HFF-Myc (cell line): ENCODE results near the gene MGST2.

Experiments
- DNase-seq: peaks from one replicate; pipeline ENCODE4 v3.0.0-alpha.2; 2011; ENCODE audit warnings: low read depth; ENCODE audit errors: extremely low read depth
- H3K4me3 ChIP-seq: replicated peaks from 2 replicates; pipeline ENCODE4 v1.5.1; 2011; ENCODE audit warnings: low read depth, mild to moderate bottlenecking, control low read depth, low read length
- TF ChIP-seq, protein P1 (sequence below): IDR thresholded peaks from 2 replicates; pipeline ENCODE4 v1.5.1; 2012; ENCODE audit warnings: mild to moderate bottlenecking, low read depth, low read length, control low read depth; ENCODE audit errors: missing control alignments

MGST2 gene

DNA sequence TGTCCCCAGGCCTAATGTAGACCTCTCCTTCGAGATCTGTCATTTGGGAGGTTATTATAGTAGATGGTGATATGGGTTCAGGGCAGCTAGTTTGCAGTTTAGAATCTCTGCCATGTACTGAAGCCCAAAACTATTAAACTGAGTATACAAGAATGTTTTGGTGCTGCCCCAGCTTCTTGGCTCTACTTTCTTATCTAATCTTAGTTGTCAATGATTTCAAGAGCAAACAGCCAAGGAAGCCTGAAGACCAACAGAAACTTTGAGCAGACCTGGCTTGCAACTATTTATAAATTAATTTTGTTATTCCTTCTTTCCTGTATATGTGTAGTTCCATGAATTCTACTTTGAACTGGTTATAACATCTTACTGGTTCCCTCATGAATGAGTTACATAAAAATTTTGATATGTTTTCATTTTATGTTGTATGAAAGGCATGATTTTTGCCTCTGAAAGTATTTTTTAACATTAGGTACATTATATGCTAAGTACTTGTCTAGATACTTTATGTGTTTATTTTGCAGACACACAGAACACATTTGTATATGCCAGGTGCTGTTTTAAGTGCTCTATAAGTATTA, 2.0 kb upstream of the MGST2 start:
- TF ChIP-seq, protein P1, sequence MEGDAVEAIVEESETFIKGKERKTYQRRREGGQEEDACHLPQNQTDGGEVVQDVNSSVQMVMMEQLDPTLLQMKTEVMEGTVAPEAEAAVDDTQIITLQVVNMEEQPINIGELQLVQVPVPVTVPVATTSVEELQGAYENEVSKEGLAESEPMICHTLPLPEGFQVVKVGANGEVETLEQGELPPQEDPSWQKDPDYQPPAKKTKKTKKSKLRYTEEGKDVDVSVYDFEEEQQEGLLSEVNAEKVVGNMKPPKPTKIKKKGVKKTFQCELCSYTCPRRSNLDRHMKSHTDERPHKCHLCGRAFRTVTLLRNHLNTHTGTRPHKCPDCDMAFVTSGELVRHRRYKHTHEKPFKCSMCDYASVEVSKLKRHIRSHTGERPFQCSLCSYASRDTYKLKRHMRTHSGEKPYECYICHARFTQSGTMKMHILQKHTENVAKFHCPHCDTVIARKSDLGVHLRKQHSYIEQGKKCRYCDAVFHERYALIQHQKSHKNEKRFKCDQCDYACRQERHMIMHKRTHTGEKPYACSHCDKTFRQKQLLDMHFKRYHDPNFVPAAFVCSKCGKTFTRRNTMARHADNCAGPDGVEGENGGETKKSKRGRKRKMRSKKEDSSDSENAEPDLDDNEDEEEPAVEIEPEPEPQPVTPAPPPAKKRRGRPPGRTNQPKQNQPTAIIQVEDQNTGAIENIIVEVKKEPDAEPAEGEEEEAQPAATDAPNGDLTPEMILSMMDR = no peak
- no peak overlapping the region for H3K4me3 ChIP-seq
- DNase-seq = no peak

DNA sequence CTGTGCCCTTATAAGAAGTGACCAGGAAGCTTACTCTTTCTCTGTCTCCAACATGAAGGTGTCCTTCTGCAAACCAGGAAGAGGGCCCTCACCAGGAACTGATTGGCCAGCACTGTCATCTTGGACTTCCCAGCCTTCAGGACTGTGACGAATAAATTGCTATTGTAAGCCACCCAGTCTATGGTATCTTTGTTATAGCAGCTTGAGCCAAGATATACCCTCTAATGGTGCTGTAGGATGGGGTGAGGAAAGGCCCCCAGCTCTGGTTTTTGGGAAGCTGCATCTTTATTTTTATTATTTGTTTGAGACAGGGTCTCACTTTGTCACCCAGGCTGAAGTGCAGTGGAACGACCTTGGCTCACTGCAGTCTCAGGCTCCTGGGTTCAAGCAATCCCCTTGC, 1.2 kb upstream of the MGST2 start:
- H3K4me3 ChIP-seq = no peak overlapping the region

DNA sequence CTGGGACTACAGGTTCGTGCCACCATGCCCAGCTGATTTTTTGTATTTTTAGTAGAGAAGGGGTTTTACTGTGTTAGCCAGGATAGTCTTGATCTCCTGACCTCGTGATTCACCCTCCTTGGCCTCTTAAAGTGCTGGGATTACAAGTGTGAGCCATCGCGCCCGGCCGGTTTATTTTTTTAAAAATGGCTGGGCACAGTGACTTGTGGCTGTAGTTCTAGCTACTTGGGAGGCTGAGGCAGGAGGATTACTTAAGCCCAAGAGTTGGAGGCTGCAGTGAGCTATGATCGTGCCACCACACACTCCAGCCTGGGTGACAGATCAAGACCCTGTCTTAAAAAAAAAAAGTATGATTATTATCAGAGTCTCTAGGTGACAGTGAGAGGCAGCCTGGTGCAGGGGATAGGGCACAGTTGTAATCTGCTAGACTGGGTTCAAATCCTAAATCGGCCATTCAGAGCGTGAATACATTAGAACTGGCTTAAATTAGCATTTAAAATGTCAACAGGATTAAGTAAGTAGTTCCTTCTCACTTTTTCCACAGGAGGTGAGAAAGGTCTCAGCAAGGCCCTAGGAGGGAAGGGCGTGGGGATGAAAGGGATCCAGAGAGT, 435 bp upstream of the MGST2 start:
- no peak for DNase-seq
- peak overlapping the region; percentile 53 for H3K4me3 ChIP-seq
- TF ChIP-seq, protein P1 = no peak

More for the DNA sequence above, 1.2 kb upstream of the MGST2 start:
- DNase-seq = no peak
- TF ChIP-seq, protein P1 = no peak

DNA sequence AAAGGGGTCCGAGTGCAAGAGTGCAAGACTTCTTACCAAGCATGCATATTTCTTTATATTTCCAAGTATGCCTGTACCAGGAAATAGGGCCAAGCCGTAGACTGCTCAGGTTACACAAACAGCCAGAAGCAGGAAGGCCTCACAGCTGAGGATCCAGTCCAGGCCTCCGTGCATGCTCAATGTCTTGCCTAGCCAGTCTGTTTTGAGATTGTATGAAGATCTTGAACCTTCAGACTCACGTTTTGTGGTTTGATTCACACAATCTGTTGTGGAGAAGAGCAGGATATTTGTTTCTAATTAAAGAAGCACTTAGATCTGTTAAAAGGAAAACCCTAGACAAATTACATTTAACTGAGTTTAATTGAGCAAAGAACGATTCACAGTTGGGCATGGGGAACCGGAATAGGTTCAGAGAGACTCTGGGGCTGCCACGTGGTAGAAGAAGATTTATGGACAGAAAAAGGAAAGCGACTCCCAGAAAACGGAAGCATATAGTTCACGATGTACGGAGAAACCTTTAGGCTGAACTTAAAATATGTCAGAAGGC, 1.2 kb downstream of the MGST2 start:
- no peak for DNase-seq
- peak overlapping the region; percentile 53 for H3K4me3 ChIP-seq

DNA sequence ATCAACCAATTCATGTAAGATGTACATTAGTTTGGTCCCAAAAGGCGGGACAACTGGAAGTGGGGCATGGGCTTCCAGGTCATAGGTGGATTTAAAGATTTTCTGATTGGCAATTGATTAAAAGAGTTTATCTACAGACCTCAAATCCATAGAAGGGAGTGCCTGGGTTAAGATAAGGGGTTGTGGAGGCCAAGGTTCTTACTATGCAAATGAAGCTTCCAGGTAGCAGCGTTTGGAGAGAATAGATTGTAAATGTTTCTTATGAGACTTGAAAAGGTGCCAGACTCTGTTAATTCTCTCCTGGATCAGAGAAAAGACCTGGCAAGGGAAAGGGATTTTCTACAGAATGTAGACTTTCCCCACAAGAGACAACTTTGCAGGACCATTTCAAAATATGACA, 2.4 kb downstream of the MGST2 start:
- no peak overlapping the region for H3K4me3 ChIP-seq
- no peak for DNase-seq

More for the DNA sequence above, 1.2 kb downstream of the MGST2 start:
- TF ChIP-seq, protein P1 = no peak

DNA sequence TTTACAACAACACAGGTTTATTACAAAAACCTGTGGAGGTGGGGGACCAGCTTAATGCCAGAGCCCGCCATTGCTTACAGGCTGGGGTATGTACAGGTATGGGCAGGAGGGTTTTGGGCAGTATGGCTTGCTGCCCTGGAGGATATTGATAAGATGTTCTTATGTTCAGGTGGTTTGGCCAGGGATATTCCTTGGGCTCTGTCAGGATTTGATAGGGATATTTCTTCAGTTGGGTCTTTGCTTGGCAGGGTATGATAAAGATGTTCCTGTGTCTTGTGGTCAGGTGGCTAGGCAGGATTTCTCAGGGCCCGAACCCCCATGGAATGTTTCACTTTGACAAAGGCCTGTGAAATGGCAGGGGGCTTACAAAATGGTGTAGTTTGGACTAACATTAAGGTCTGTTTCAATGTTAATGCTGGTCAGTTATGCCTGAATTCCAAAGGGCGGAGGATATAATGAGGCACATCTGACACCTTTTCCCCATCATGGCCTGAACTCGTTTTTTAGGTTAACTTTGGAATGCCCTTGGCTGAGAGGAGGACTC, 3.1 kb downstream of the MGST2 start:
- TF ChIP-seq, protein P1 = no peak
- no peak overlapping the region for H3K4me3 ChIP-seq
- no peak for DNase-seq

More for the DNA sequence above, 2.4 kb downstream of the MGST2 start:
- TF ChIP-seq, protein P1 = no peak

DNA sequence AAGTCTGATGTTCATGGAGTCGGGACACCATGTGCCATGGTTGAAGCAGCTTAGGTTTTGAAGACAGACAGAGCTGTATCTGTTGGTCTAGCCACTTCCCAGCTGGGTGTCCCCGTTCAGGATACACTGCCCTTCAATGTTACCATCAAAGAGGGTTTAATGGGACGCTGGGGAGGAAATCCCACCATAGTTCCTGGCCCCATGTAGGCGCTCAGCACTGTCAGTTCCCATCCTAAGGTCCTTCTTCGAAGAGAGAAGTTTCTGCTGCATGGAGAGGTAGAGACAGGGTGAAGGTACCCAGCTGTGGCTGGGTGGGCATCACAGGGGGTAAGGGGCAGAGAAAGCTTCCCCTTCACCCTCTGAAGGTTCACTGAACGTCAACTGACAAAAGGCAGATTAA, 3.7 kb downstream of the MGST2 start:
- DNase-seq = no peak
- TF ChIP-seq, protein P1 = no peak
- H3K4me3 ChIP-seq = no peak overlapping the region
